ENCODE measurements around the gene GFOD2.

Gene GFOD2

GRCh38 chr16:67726106-67727034 lies 7.3 kb upstream of the GFOD2 start:
- no peak for DNase-seq (ENCODE audit: insufficient read length, low spot score)
- no peak for FAIRE-seq
- TF ChIP-seq POLR2A (IDR thresholded peaks at IDR 0.05; ENCODE audit: low read depth, low read length), result no peak

- DNase-seq (ENCODE audit: insufficient read length, low spot score), result no peak
- no peak for TF ChIP-seq POLR2A (IDR thresholded peaks at IDR 0.05; ENCODE audit: low read depth, low read length)
- no peak for FAIRE-seq
These were observed 4.8 kb upstream of the GFOD2 start for GRCh38 chr16:67723911-67724305.

GRCh38 chr16:67723151-67723910 lies 4.2 kb upstream of the GFOD2 start:
- no peak for TF ChIP-seq POLR2A (IDR thresholded peaks at IDR 0.05; ENCODE audit: low read depth, low read length)
- FAIRE-seq (peak; percentile 20), DNase-seq (ENCODE audit: insufficient read length, low spot score) (peak; percentile 64)

- no peak for DNase-seq (ENCODE audit: insufficient read length, low spot score)
- no peak for TF ChIP-seq POLR2A (IDR thresholded peaks at IDR 0.05; ENCODE audit: low read depth, low read length)
- no peak for FAIRE-seq
These were observed 1.1 kb upstream of the GFOD2 start for GRCh38 chr16:67720236-67720635.

- DNase-seq (ENCODE audit: insufficient read length, low spot score), result peak; percentile 50
- no peak for TF ChIP-seq POLR2A (IDR thresholded peaks at IDR 0.05; ENCODE audit: low read depth, low read length)
- FAIRE-seq, result peak; percentile 50
These were observed 645 bp upstream of the GFOD2 start for GRCh38 chr16:67719778-67720144.

- DNase-seq (ENCODE audit: insufficient read length, low spot score) (no peak), FAIRE-seq (no peak)
- no peak for TF ChIP-seq POLR2A (IDR thresholded peaks at IDR 0.05; ENCODE audit: low read depth, low read length)
These were observed 458 bp downstream of the GFOD2 start for GRCh38 chr16:67718668-67719047.

GRCh38 chr16:67716097-67716496 lies 3.0 kb downstream of the GFOD2 start:
- no peak for DNase-seq (ENCODE audit: insufficient read length, low spot score)
- FAIRE-seq, result no peak
- no peak for TF ChIP-seq POLR2A (IDR thresholded peaks at IDR 0.05; ENCODE audit: low read depth, low read length)

GRCh38 chr16:67714522-67714921 lies 4.6 kb downstream of the GFOD2 start:
- no peak for DNase-seq (ENCODE audit: insufficient read length, low spot score)
- FAIRE-seq, result no peak
- TF ChIP-seq POLR2A (IDR thresholded peaks at IDR 0.05; ENCODE audit: low read depth, low read length), result no peak

- DNase-seq (ENCODE audit: insufficient read length, low spot score), result no peak
- TF ChIP-seq POLR2A (IDR thresholded peaks at IDR 0.05; ENCODE audit: low read depth, low read length), result no peak
- no peak for FAIRE-seq
These were observed 5.4 kb downstream of the GFOD2 start for GRCh38 chr16:67713647-67714273.

GRCh38 chr16:67710607-67711006 lies 8.5 kb downstream of the GFOD2 start:
- no peak for DNase-seq (ENCODE audit: insufficient read length, low spot score)
- no peak for FAIRE-seq
- TF ChIP-seq POLR2A (IDR thresholded peaks at IDR 0.05; ENCODE audit: low read depth, low read length), result no peak

GRCh38 chr16:67709050-67709449 lies 10.1 kb downstream of the GFOD2 start:
- no peak for FAIRE-seq
- TF ChIP-seq POLR2A (IDR thresholded peaks at IDR 0.05; ENCODE audit: low read depth, low read length), result no peak
- no peak for DNase-seq (ENCODE audit: insufficient read length, low spot score)

- no peak for DNase-seq (ENCODE audit: insufficient read length, low spot score)
- FAIRE-seq, result no peak
- no peak for TF ChIP-seq POLR2A (IDR thresholded peaks at IDR 0.05; ENCODE audit: low read depth, low read length)
These were observed 10.7 kb downstream of the GFOD2 start for GRCh38 chr16:67708368-67708771.

GRCh38 chr16:67707790-67708189 lies 11.3 kb downstream of the GFOD2 start:
- DNase-seq (ENCODE audit: insufficient read length, low spot score) (no peak), FAIRE-seq (no peak)
- TF ChIP-seq POLR2A (IDR thresholded peaks at IDR 0.05; ENCODE audit: low read depth, low read length), result no peak

GRCh38 chr16:67707210-67707609 lies 11.9 kb downstream of the GFOD2 start:
- TF ChIP-seq POLR2A (IDR thresholded peaks at IDR 0.05; ENCODE audit: low read depth, low read length), result no peak
- DNase-seq (ENCODE audit: insufficient read length, low spot score) (no peak), FAIRE-seq (no peak)
